NK-92 treated with Interleukin-12 subunit alpha and Interleukin-12 subunit beta, amount 100 ng/mL, for 24 hours (cell line): ENCODE data around the gene FOXN4.

Experiments
- DNase-seq: peaks from one replicate; lab custom pipeline; 2025; lab: John Stamatoyannopoulos, UW

Gene FOXN4

DNA sequence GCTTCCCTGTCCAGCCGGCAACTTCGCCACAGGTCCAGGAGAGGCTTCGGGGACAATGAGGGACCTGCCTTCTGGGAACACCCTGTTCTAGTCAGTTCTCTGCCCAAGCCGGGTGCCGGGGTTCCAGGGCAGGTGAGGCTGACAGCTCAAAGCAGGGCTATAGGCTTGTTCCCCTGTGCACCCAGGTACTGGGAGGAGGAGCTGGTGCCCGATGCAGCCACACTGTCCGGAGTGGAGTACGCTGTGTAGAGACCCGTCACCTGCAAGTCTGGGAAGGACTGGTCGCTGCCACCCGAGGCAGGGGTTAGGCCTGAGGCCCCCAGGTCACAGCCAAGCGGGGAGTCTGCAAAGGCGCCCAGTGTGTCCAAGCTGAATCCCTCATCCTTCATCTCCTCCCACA lies 29.6 kb downstream of the FOXN4 start:
- DNase-seq: no peak

- no peak for DNase-seq
Observed at GRCh38 chr12:109278912-109279311, 30.2 kb downstream of the FOXN4 start.

DNA sequence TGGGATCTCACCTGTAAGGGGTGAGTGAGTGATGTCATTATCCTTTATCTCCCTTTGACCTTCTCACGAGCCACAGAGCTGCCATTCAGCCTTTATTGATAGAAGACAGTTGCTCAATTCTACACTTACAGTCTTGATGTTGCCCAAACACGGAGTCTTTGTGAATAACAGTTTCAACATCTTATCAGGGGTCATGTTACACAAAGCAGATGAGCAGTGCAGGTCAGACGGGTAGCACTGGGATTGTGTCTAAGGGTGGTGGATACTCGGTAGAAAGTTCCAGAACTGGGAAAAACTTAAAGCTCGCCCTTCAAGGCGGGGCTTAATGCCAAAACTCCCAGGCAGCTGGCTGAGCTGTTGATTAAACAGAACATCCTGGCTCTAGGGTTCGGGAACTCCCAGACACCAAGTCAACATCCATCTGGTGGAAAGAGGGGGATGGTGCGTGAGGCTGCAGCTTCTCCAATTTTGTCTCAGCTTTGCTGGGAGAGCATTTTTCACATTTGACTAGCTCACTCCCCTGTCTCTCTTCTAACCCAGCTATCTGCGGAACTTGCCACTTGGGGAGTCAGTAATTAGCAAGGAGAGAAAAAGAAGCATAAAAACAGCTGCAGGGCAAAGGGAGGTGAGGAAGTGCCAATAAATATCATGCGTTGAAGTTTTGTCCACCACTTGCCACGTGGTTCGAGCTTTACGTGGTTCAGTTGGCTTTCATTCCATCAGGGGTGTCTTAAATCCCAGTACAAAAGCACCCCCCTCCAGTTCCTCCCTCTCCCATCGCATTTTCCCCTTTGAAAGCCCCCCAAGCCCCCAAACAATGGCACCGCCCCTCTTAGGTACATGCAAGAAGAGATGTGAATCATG lies 31.0 kb downstream of the FOXN4 start:
- DNase-seq: no peak

DNA sequence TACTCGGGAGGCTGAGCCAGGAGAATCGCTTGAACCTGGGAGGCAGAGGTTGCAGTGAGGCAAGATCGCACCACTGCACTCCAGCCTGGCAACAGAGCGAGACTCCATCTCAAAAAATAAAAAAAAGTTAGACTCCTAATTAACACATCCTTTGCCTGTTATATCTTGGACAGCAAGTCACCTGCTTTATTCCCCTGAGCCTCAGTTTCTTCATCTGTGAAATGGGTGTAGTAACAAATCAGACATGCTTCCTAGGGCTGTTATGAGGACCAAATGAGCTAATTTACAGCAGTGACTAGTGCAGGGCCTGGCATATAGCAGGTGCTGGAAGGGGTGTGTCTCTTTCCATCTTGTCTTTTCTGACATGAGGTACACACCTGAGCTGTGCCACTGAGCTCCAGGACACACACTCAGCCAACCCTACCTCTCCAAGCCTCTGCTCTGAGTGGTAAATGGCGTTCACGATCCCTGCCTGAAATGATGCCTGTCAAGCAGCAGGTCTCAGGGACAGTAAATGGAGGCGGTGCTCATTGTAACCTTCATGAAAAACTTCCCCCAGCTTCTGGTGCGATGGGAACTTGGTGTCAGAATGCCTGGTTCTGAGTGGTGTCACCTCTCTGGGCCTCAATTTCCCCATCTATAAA lies 31.7 kb downstream of the FOXN4 start:
- DNase-seq: no peak

- no peak for DNase-seq
Observed at GRCh38 chr12:109276160-109276559, 32.9 kb downstream of the FOXN4 start.

DNA sequence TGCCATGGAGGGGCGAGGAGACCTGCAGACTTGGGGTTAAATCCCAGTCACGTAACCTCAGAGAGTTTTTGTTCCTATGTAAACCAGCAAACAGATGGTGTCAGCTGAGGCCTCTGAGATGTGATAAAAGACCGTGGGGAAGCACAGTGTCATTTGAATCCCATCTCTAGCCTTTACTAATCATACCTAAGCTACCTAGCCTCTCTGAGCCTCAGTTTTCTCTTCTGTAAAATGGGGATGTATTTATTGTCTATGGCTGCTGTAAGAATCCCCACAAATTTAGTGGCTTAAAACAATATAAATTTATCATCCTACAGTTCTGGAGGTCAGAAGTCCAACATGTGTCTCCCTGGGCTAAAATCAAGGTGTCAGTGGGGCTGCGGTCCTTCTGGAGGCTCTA lies 33.9 kb downstream of the FOXN4 start:
- no peak for DNase-seq

DNA sequence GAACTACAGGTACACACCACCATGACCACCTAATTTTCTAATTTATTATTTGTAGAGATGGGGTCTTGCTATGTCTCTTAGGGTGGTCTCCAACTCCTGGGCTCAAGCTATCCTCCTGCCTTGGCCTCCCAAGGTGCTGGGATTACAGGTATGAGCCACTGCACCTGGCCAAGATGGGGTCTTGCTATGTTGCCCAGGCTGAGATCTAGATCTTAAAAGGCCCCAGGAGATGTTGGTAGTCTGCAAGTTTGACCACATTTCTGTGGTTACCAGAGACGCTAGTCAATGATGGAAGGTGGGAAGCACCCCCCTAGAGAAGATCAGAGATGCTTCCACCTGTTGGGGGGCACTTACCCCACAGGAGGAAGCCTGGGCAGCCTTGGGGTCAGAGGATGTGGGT lies 34.7 kb downstream of the FOXN4 start:
- no peak for DNase-seq

DNA sequence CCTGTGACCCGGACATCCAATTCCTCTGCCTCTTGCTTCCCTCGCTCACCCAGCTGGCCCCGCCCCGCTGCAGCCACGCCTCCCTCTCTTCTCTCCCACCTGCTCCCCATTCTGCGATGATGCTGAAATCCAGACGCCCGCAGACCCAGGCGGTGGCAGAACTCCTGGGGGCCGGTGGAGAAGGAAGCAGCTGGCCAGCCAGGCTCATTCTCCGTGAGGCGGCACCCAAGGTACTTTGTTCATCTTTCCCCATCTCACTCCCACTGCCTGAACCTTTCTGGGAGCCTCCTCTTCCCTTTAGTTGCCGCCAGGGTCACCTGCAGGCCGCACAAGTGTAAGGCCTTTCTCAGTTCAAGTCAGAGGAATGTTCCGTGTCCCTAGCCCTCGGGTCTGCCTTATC lies 35.7 kb downstream of the FOXN4 start:
- no peak for DNase-seq

DNA sequence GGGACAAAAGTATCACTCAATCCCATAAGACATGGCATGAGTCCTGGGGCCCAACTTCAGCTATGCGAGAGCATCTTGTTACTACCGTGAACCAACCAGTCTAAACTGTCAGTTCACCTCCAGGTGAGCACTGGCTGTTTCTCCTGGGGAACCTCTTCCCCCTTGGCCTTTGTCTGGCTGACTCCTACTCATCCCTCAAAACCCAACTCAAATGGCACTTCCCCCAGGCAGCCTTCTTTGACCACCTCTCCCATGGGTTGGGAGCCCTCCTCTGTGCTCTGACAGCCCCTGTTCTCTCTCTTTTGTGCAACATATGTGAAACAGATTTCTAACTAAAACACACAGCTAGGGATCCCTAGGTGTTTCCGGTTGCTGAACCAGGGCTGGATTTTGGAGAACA lies 37.7 kb downstream of the FOXN4 start:
- no peak for DNase-seq

- no peak for DNase-seq
Observed at GRCh38 chr12:109270494-109270893, 38.6 kb downstream of the FOXN4 start.

DNA sequence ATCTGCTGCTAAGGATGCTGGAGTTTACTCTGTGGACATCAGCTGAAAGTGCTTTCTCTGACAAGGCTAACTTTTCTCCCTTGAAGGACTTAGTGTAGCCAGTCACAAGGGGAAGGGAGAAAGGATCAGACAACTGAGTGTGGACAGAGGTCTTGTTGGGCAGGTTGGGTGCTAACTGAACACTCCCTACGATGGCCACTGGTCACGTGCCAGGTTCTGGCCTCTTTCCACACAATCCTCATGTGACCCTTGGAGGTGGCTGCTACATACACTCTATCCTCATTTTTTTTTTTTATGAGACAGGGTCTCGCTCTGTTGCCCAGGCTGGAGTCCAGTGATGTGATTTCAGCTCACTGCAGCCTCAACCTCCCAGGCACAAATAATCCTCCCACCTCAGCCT lies 39.7 kb downstream of the FOXN4 start:
- DNase-seq: no peak

- DNase-seq: no peak
Observed at GRCh38 chr12:109268896-109269295, 40.2 kb downstream of the FOXN4 start.

DNA sequence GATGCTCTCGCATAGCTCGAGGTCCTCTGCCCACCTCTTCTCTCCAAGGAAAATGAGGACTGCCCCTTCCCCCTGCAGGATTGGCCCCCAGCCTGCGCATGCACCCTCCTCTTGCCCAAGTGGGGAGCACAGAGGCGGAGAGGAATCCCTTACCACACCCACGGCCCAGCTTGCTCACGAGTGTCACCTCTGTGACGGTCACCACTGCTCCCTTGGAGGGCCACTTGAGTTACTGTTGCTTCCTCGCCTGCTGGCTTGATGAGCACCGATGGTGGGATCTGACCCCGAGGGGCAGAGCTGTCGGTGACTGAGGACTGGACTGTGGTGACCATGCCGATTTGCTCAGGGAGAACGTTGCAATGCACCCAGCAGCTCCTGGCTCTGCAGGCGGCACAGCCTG lies 41.7 kb downstream of the FOXN4 start:
- no peak for DNase-seq

- DNase-seq: no peak
Observed at GRCh38 chr12:109266106-109266879, 42.8 kb downstream of the FOXN4 start.

DNA sequence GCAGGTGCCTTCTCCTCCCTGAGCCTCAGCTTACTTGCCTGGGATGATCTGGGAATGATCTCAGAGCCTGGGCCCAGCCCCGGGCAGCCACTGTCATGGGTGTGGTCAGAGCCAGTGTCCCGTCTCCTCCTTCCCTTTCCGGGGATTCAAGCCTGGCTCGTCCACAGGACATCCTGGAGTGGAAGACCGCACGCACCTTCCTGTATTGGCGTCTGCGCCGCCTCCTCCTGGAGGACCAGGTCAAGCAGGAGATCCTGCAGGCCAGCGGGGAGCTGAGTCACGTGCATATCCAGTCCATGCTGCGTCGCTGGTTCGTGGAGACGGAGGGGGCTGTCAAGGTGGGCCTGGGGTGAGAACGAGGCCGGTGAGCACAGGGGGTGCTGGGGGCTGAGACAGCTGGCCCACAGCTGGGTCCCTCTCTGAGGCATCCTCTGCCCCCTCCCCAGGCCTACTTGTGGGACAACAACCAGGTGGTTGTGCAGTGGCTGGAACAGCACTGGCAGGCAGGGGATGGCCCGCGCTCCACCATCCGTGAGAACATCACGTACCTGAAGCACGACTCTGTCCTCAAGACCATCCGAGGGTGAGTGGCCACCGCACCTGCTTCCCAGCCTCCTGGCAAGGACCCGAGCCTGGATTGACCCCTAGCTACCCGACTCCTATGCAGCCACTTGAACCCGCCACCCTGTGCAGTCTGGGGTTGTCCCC lies 44.0 kb downstream of the FOXN4 start:
- no peak for DNase-seq

DNA sequence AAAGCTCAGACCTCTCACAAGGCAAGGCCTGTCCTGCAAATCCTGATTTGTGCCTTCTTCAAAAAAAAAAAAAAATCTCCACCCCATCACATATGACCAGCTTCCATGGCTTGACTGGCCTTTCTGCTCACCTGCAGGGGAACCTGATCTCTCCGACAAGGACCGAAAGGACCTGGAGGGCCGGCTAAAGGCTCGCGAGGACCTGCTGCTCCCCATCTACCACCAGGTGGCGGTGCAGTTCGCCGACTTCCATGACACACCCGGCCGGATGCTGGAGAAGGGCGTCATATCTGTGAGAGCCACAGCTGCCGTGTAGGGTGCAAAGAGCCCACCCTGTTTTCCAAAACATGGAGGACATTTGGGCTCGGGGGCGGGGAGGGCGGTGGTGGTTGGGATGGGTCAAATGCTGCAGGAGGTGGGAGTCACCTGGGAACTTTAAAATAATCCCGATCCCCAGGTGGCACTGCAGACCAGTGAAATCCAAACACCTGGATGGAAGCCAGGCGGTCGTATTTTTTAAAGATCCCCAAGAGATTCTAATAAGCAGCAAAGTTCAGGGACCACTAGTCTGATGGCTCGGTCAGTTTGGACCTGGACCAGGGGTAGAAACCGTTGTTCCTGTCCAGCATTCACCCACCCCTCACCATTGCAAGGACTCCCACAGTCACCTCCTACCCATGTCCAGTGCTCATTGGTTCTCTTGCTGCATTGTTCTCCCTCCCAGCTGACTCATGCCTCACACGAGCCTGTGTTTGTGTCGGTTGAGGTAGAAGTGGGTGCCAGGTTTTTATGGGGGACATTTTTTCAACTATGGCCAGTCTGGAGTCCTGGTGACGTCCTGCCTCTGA lies 44.8 kb downstream of the FOXN4 start:
- peak; percentile 59 for DNase-seq

DNA sequence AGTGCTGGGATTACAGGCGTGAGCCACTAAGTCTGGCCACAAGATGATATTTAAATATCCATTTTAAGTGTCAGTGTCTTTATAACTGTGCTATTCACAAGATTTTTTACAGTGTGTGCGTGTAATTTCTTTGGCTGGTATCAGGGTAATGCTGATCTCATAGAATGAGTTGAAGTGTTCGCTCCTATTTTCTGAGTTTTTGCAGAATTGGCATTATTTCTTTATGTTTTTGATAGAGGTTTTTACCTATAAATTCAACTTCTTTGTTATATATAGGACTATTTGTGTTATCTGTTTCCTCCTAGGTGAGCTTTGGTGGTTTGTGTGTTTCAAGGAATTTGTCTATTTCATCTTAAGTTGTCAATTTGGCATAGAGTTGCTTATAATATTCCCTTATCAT lies 45.6 kb downstream of the FOXN4 start:
- no peak for DNase-seq

DNA sequence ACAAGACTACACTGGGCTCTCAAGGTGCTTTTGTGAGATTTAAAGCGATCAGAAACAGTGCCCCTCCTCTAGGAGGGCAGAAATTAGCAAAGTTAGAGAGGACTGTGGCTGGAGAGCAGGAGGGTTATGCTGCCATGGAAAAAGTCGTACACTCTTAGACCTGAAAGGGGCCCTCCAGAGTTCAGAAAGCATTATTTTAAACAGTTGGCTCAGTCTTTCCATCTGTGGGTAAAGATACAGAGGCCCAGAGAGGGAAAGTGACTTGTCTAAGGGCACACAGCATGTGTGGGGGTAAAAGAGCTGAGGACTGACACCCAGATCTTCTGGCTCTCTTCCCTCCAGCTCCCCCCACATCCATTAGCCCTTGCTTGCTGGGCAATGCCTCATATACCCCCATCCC lies 47.1 kb downstream of the FOXN4 start:
- no peak for DNase-seq

DNA sequence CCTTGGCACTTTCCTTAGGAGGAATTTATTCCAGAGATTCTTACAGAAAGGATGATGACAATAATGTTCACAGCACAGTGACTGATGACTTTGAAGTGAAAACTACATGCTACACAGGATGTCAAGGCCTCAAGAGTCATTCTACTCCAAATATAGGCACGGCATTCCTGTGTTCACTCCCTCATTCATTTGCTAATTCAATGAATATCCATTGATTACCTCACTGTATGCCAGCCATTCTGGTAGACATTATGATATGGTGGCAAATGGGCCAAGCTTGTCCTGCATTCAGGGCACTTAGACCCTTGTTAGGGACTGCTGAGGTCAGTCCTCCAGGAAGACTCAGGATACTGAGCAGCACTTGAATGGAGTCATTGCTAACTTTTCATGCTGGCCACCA lies 48.0 kb downstream of the FOXN4 start:
- no peak for DNase-seq

GRCh38 chr12:109259545-109259895 lies 49.6 kb downstream of the FOXN4 start:
- DNase-seq: no peak
